ENCODE results near the gene SEBOX.
A peak's percentile ranks its signal among the peaks of the same experiment; 100 is the strongest.

Gene SEBOX

GRCh38 chr17:28357061-28357900 lies 7.7 kb downstream of the SEBOX start, which contains the start of gene POLDIP2 (continued):
- TF ChIP-seq SCRT1 (tag by site-specific recombination; IDR thresholded peaks at IDR 0.05; ENCODE audit: borderline replicate concordance) (no peak), TRIM28 (IDR thresholded peaks at IDR 0.05; ENCODE audit: borderline replicate concordance, low read length) (peak; percentile 55; the same call in 1 of the 2 replicates), ZNF677 (tag by site-specific recombination; IDR thresholded peaks at IDR 0.05) (no peak), ZNF140 (tag by site-specific recombination; IDR thresholded peaks at IDR 0.05) (no peak), ZNF2 (tag by site-specific recombination; IDR thresholded peaks at IDR 0.05) (no peak), ZNF10 (tag by site-specific recombination; IDR thresholded peaks at IDR 0.05) (no peak), TSHZ1 (tag by site-specific recombination; IDR thresholded peaks at IDR 0.05; ENCODE audit: borderline replicate concordance) (no peak), ELK4 (IDR thresholded peaks at IDR 0.05; ENCODE audit: borderline replicate concordance, low read depth, low read length) (peak; percentile 82; the same call in 1 of the 2 replicates), ZXDB (tag by site-specific recombination; IDR thresholded peaks at IDR 0.05) (peak; percentile 85), ZNF639 (tag by site-specific recombination; IDR thresholded peaks at IDR 0.05) (peak; percentile 73; the same call in 1 of the 2 replicates), MYNN (tag by site-specific recombination; IDR thresholded peaks at IDR 0.05; ENCODE audit: borderline replicate concordance) (no peak), SETDB1 (IDR thresholded peaks at IDR 0.05; ENCODE audit: insufficient read length, low read length) (no peak), ZNF473 (tag by site-specific recombination; IDR thresholded peaks at IDR 0.05) (no peak), FEZF1 (tag by site-specific recombination; IDR thresholded peaks at IDR 0.05) (no peak), GLI4 (tag by site-specific recombination; IDR thresholded peaks at IDR 0.05) (no peak), ZNF174 (tag by site-specific recombination; IDR thresholded peaks at IDR 0.05) (0 out of 2 replicates have a peak, but pooled peaks have one; percentile 26), INSM2 (tag by site-specific recombination; IDR thresholded peaks at IDR 0.05) (peak; percentile 17; the same call in 1 of the 2 replicates), ZNF555 (tag by site-specific recombination; conservative IDR thresholded peaks at IDR 0.05) (no peak), ZNF202 (tag by site-specific recombination; IDR thresholded peaks at IDR 0.05; ENCODE audit: borderline replicate concordance) (no peak), SP2 (tag by site-specific recombination; IDR thresholded peaks at IDR 0.05) (peak; percentile 96), ZNF747 (tag by site-specific recombination; IDR thresholded peaks at IDR 0.05) (no peak), PRDM2 (tag by site-specific recombination; IDR thresholded peaks at IDR 0.05; ENCODE audit: borderline replicate concordance) (no peak), ZNF366 (tag by site-specific recombination; conservative IDR thresholded peaks at IDR 0.05) (no peak), ZNF324 (tag by site-specific recombination; IDR thresholded peaks at IDR 0.05) (peak; percentile 53; the same call in 1 of the 2 replicates)

Measured in HEK293 (cell line).